Hepatocyte (in vitro differentiated cells): Measurements from ENCODE around the gene SELENOK.

Experiments
- EZH2 ChIP-seq: fragments of 200-600 bp; sonication (generic); IDR thresholded peaks from 2 replicates; pipeline ENCODE4 v1.6.1; 2016; ENCODE audit warnings: antibody characterized with exemption, mild to moderate bottlenecking, borderline replicate concordance
- TF ChIP-seq, protein P1 (sequence below): fragments of 200-600 bp; sonication (generic); IDR thresholded peaks from 2 replicates; pipeline ENCODE4 v1.5.1; 2016; ENCODE audit warnings: antibody characterized with exemption, mild to moderate bottlenecking; ENCODE audit not compliant: poor library complexity

DNA sequence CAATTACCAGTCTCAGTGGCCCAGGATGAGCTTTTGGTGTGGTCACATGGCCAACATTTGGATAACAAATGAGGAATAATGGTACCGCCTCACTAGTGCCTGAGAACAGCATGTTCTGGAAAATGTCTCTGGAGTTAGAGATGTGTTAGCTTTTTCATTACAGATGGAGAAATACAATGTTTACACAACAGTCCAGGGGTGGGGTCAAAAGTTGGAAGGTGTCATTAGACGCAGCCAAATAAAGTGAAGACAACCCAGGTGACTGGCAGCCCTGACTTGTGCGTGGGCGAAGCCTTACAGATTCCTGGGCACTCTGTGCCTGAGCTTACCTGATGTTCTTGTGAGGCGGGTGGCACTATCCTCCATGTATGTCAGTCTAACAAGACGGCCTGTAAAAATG, 32.5 kb downstream of the SELENOK start:
- no peak for TF ChIP-seq EZH2
- TF ChIP-seq, protein P1, sequence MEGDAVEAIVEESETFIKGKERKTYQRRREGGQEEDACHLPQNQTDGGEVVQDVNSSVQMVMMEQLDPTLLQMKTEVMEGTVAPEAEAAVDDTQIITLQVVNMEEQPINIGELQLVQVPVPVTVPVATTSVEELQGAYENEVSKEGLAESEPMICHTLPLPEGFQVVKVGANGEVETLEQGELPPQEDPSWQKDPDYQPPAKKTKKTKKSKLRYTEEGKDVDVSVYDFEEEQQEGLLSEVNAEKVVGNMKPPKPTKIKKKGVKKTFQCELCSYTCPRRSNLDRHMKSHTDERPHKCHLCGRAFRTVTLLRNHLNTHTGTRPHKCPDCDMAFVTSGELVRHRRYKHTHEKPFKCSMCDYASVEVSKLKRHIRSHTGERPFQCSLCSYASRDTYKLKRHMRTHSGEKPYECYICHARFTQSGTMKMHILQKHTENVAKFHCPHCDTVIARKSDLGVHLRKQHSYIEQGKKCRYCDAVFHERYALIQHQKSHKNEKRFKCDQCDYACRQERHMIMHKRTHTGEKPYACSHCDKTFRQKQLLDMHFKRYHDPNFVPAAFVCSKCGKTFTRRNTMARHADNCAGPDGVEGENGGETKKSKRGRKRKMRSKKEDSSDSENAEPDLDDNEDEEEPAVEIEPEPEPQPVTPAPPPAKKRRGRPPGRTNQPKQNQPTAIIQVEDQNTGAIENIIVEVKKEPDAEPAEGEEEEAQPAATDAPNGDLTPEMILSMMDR = no peak
